ENCODE data around the gene TBC1D5. TPM values are rescaled to one million over a fixed set of nuclear protein-coding genes. Genes with fewer than 3 reads are reported as not detected.

The TBC1D5 gene
- total RNA-seq, 1 donor from 2014 or later: 108 TPM

DNA sequence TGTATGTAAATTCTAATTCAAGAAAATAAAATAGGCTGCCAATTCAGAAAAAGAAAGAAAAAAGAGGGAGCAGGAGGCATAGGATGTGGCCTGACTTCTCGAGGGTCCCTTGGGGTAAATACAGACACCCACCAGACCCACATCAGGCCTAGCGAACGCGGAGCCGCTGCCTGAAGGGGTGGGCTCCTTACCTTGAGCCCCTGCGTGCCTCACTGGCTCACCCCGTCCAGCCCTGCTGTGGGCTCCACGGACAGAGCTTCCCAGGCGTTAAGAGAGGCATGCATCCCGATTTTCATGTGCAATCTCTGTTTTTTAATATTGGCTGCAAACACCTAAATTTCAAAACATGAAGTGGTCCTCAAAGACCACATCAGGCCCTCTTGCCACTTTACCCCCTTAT, 599.9 kb downstream of the TBC1D5 start:
- Mint-ChIP-seq H3K36me3 (no peaks in the 10 kb centered on the region), H3K27me3 (ENCODE audit: insufficient read depth, low read depth) (peaks cover 6% of the 10 kb centered on the region), H3K9me3 (no peaks in the 10 kb centered on the region), H3K27ac (no peak overlapping the region), H3K4me1 (peaks cover 2% of the 10 kb centered on the region), H3K4me3 (no peak overlapping the region)
- Histone ChIP-seq H3K36me3 (no peaks in the 10 kb centered on the region), H2AFZ (replicated peaks) (no peak overlapping the region), H3K9ac (no peak overlapping the region), H3K9me3 (ENCODE audit: low read depth) (no peaks in the 10 kb centered on the region), H3K4me1 (no peaks in the 10 kb centered on the region), H4K20me1 (ENCODE audit: low read depth) (no peaks in the 10 kb centered on the region), H3K79me2 (ENCODE audit: low read depth) (no peaks in the 10 kb centered on the region), H3K27ac (no peak overlapping the region), H3K27me3 (no peaks in the 10 kb centered on the region), H3F3A (ENCODE audit: low read depth) (no peaks in the 10 kb centered on the region), H3K4me3 (no peak overlapping the region), H3K4me2 (no peak overlapping the region)
- no peak for TF ChIP-seq EZH2phosphoT487 (IDR thresholded peaks at IDR 0.05)
- TF ChIP-seq EZH2 (IDR thresholded peaks at IDR 0.05): no peak
- TF ChIP-seq, protein P1, sequence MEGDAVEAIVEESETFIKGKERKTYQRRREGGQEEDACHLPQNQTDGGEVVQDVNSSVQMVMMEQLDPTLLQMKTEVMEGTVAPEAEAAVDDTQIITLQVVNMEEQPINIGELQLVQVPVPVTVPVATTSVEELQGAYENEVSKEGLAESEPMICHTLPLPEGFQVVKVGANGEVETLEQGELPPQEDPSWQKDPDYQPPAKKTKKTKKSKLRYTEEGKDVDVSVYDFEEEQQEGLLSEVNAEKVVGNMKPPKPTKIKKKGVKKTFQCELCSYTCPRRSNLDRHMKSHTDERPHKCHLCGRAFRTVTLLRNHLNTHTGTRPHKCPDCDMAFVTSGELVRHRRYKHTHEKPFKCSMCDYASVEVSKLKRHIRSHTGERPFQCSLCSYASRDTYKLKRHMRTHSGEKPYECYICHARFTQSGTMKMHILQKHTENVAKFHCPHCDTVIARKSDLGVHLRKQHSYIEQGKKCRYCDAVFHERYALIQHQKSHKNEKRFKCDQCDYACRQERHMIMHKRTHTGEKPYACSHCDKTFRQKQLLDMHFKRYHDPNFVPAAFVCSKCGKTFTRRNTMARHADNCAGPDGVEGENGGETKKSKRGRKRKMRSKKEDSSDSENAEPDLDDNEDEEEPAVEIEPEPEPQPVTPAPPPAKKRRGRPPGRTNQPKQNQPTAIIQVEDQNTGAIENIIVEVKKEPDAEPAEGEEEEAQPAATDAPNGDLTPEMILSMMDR (IDR thresholded peaks at IDR 0.05): no peak
- no peak for DNase-seq (ENCODE audit: low spot score)

DNA sequence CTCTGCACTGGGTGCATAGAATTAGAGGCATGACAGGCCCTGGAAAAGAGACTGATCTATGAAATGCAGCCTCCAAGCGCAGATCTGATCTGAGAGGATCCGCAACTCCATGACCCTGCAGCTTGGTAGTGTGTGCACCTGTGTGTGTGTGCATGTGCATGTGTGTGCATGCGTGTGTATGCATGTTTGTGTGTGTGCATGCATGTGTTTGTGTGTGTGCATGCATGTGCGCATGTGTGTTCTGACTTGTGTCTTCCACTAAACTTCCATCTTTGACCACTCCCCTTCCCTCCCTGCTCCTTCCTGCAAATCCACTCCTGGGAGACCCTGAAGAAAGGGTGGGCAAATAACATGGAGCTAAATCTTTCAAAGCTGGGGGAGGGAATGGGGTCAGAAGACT, 600.7 kb downstream of the TBC1D5 start:
- H3K9ac ChIP-seq: no peak overlapping the region
- no peaks in the 10 kb centered on the region for H3K4me1 ChIP-seq
- no peak overlapping the region for H3K4me2 ChIP-seq
- H3K27ac Mint-ChIP-seq: no peak overlapping the region
- H3K36me3 ChIP-seq: no peaks in the 10 kb centered on the region
- no peak overlapping the region for H3K4me3 Mint-ChIP-seq
- H2AFZ ChIP-seq (replicated peaks): no peak overlapping the region
- no peaks in the 10 kb centered on the region for H3K27me3 ChIP-seq
- no peaks in the 10 kb centered on the region for H4K20me1 ChIP-seq (ENCODE audit: low read depth)
- H3K9me3 ChIP-seq (ENCODE audit: low read depth): no peaks in the 10 kb centered on the region
- peaks cover 4% of the 10 kb centered on the region for H3K4me1 Mint-ChIP-seq
- no peak overlapping the region for H3K4me3 ChIP-seq
- H3K36me3 Mint-ChIP-seq: no peaks in the 10 kb centered on the region
- no peak for DNase-seq (ENCODE audit: low spot score)
- H3K9me3 Mint-ChIP-seq: no peaks in the 10 kb centered on the region
- no peaks in the 10 kb centered on the region for H3F3A ChIP-seq (ENCODE audit: low read depth)
- peaks cover 6% of the 10 kb centered on the region for H3K27me3 Mint-ChIP-seq (ENCODE audit: insufficient read depth, low read depth)
- no peak overlapping the region for H3K27ac ChIP-seq
- H3K79me2 ChIP-seq (ENCODE audit: low read depth): no peaks in the 10 kb centered on the region
- TF ChIP-seq, protein P1 (IDR thresholded peaks at IDR 0.05): no peak
- TF ChIP-seq EZH2 (IDR thresholded peaks at IDR 0.05) (no peak), EZH2phosphoT487 (IDR thresholded peaks at IDR 0.05) (no peak)

DNA sequence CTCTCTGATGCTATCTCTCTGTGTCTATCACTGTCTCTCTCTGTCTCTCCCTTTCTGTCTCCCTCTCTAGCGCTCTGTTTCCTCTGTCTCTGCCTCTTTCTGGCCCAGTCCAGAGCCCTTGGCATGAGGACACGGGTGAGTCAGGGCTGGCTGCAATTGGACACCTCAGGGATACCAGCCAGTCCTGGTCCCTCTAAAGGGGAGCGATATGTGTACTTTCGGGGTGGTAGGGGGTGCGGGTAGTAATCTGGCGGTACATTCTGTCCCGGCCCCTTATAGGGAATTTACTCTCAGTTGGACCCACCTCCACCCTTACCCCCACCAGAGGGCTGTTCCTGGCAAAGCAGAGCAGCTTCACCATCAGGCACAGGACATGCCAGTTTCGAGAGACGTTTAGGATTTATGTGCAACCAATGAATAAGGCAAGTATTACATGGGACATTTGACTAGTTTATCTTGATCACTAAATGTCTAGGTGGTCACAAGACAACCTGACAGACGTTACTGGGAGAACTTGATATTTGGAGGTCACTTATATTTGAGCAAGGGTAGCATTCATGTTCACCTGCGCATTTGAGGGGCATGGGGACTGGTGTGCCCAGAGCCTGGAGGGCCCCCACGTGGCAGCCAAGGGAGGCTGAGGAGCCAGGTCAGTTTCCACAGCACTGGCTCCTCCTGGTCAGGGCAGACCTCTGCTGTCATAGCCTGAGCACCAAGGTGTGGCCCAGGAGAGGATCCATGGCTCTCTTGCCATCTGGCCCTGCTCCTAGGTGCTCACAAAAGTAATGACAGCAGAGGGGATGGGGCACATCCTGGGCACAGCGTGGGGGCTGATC, 601.5 kb downstream of the TBC1D5 start:
- H3K36me3 Mint-ChIP-seq: no peaks in the 10 kb centered on the region
- Histone ChIP-seq H3K9ac (no peak overlapping the region), H3K27ac (no peak overlapping the region), H3K27me3 (no peaks in the 10 kb centered on the region), H3K79me2 (ENCODE audit: low read depth) (no peaks in the 10 kb centered on the region), H3K9me3 (ENCODE audit: low read depth) (no peaks in the 10 kb centered on the region), H2AFZ (replicated peaks) (no peak overlapping the region), H3K4me1 (peaks cover 4% of the 10 kb centered on the region), H3K4me2 (no peak overlapping the region), H4K20me1 (ENCODE audit: low read depth) (no peaks in the 10 kb centered on the region), H3K4me3 (no peak overlapping the region), H3F3A (ENCODE audit: low read depth) (no peaks in the 10 kb centered on the region), H3K36me3 (no peaks in the 10 kb centered on the region)
- peaks cover 6% of the 10 kb centered on the region for H3K27me3 Mint-ChIP-seq (ENCODE audit: insufficient read depth, low read depth)
- no peak for DNase-seq (ENCODE audit: low spot score)
- no peak overlapping the region for H3K27ac Mint-ChIP-seq
- peaks cover 10% of the 10 kb centered on the region for H3K4me1 Mint-ChIP-seq
- no peak for TF ChIP-seq EZH2phosphoT487 (IDR thresholded peaks at IDR 0.05)
- TF ChIP-seq, protein P1 (IDR thresholded peaks at IDR 0.05): peak; percentile 28
- no peak overlapping the region for H3K4me3 Mint-ChIP-seq
- H3K9me3 Mint-ChIP-seq: no peaks in the 10 kb centered on the region

All from neural progenitor cell (in vitro differentiated cells).